Panc1 (cell line): ENCODE data around the gene BLVRA. TPM values are rescaled to one million over a fixed set of nuclear protein-coding genes. Genes with fewer than 3 reads are reported as not detected.

Experiments used
- ATAC-seq: fragments of 200-7000 bp; cut with Tn5 transposase; 2 replicates; pipeline ENCODE4 v1.9.1; 2020; ENCODE audit warnings: mild to moderate bottlenecking, moderate library complexity
- BruUV-seq: library from RNA; stranded (reverse); fragments of 400-500 nt; replicated peaks from 2 replicates; lab custom pipeline; 2021; lab: Mats Ljungman, UMichigan
- CTCF ChIA-PET: fragments of 300-600 bp; sonication (Branson Sonifier 250); formaldehyde crosslinking; loops from one replicate; lab custom pipeline; 2022; ENCODE audit warnings: antibody characterized with exemption; lab: Charles Lee
- POLR2A ChIA-PET: fragments of 300-600 bp; sonication (Branson Sonifier 250); formaldehyde crosslinking; loops from one replicate; lab custom pipeline; 2022; ENCODE audit warnings: antibody characterized with exemption; lab: Charles Lee
- DNase-seq: peaks from one replicate; pipeline ENCODE4 v3.0.0-alpha.2; 2010; ENCODE audit warnings: low read depth, low spot score
- H3K27ac ChIP-seq: 2 replicates; pipeline ENCODE4 v1.5.1; 2011; ENCODE audit warnings: mild to moderate bottlenecking, low read length, inconsistent platforms
- H3K27me3 ChIP-seq: fragments of 200-500 bp; sonication (Bioruptor generic); 2 replicates; pipeline ENCODE4 v1.6.0; 2014; ENCODE audit warnings: low read length, inconsistent platforms; ENCODE audit not compliant: control insufficient read depth, insufficient read depth
- H3K36me3 ChIP-seq: fragments of 200-500 bp; sonication (Bioruptor generic); 2 replicates; pipeline ENCODE4 v1.5.1; 2014; ENCODE audit warnings: inconsistent platforms, mild to moderate bottlenecking, low read length, moderate library complexity; ENCODE audit not compliant: control insufficient read depth, insufficient read depth
- H3K4me1 ChIP-seq: 2 replicates; pipeline ENCODE4 v1.5.1; 2011; ENCODE audit warnings: inconsistent platforms, mild to moderate bottlenecking, low read length, moderate library complexity; ENCODE audit not compliant: control insufficient read depth, insufficient read depth
- H3K4me3 ChIP-seq, 2 experiments: 2 replicates each; pipeline ENCODE4 v1.5.1; 2011 to 2012; ENCODE audit warnings: low read depth in 2 of 2, low read length in 2 of 2, mild to moderate bottlenecking in 2 of 2, inconsistent platforms in 1 of 2, moderate library complexity in 1 of 2
- H3K9me3 ChIP-seq: fragments of 200-500 bp; sonication (Bioruptor generic); 2 replicates; pipeline ENCODE4 v1.5.1; 2014; ENCODE audit warnings: low read depth, mild to moderate bottlenecking, inconsistent platforms, low read length, moderate library complexity; ENCODE audit not compliant: control insufficient read depth, insufficient read depth
- POLR2AphosphoS5 ChIP-seq: IDR thresholded peaks from 2 replicates; pipeline ENCODE4 v1.6.1; 2012; ENCODE audit warnings: mild to moderate bottlenecking, low read depth, low read length, moderate library complexity
- SIN3A ChIP-seq: IDR thresholded peaks from 2 replicates; pipeline ENCODE4 v1.6.1; 2012; ENCODE audit warnings: low read depth, mild to moderate bottlenecking, low read length, moderate library complexity, borderline replicate concordance; ENCODE audit not compliant: insufficient read depth
- TCF7L2 ChIP-seq: IDR thresholded peaks from 2 replicates; pipeline ENCODE4 v1.6.1; 2011; ENCODE audit warnings: mild to moderate bottlenecking, low read depth, low read length, inconsistent platforms
- in situ Hi-C: cut with HindIII; loops from 2 replicates; pipeline ENCODE4 v1.10.0; 2016; ENCODE audit warnings: low sequenced_read_pairs, low pct_unique_long_range_greater_than_20kb
- intact Hi-C: fragments of 100-400 bp; cut with micrococcal nuclease; formaldehyde crosslinking; loops from one replicate; pipeline ENCODE4 v1.10.0; 2022; ENCODE audit not compliant: unreplicated experiment
- total RNA-seq: library from RNA; stranded (reverse); gene quantifications from one replicate; pipeline ENCODE4 v1.2.1, GENCODE V29; 2021; ENCODE audit not compliant: unreplicated experiment
- TF ChIP-seq, protein P1 (sequence below): fragments of 450-650 bp; IDR thresholded peaks from 2 replicates; pipeline ENCODE4 v1.5.1; 2017; ENCODE audit warnings: mild to moderate bottlenecking
- TF ChIP-seq, protein P2 (sequence below), 2 experiments: IDR thresholded peaks; 2 replicates each; pipeline ENCODE4 v1.6.1; 2011 to 2012; ENCODE audit warnings: low read depth in 2 of 2, control low read depth in 1 of 2, low read length in 1 of 2, mild to moderate bottlenecking in 1 of 2, moderate library complexity in 1 of 2; ENCODE audit not compliant: insufficient read depth in 1 of 2

BLVRA gene
- total RNA-seq, 1 experiment from 2014 or later, result 85.5 TPM

DNA sequence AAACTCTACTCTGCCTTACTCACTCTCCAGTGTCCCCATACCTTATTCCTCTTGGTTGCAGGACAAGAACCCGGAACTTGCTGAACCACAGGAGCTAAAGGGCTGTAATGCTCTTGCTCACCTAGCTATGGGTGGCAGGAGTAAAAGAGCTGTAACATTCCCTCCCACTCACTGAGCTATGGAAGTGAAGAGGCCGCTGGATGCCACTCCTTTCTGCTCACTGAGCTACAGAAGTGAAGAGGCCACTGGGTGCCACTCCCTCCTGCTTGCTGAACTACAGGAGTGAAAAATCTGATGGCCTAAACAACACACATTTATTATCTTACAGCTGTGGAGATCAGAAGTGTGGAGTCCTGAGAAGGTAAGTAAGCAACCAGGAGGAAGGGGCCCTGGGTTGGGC is 93.3 kb downstream of the BLVRA start:
- ChIA-PET CTCF (no interaction called here), POLR2A (no interaction called here)
- Histone ChIP-seq H3K4me3 (no peak overlapping the region), H3K36me3 (no peaks in the 10 kb centered on the region), H3K27ac (no peak overlapping the region), H3K4me1 (no peaks in the 10 kb centered on the region), H3K9me3 (no peaks in the 10 kb centered on the region), H3K27me3 (no peaks in the 10 kb centered on the region)
- intact Hi-C loops (no loop called here), in situ Hi-C loops (no loop called here)
- DNase-seq, result no peak
- no peak for TF ChIP-seq SIN3A
- no peak for TF ChIP-seq POLR2AphosphoS5
- TF ChIP-seq, protein P1, sequence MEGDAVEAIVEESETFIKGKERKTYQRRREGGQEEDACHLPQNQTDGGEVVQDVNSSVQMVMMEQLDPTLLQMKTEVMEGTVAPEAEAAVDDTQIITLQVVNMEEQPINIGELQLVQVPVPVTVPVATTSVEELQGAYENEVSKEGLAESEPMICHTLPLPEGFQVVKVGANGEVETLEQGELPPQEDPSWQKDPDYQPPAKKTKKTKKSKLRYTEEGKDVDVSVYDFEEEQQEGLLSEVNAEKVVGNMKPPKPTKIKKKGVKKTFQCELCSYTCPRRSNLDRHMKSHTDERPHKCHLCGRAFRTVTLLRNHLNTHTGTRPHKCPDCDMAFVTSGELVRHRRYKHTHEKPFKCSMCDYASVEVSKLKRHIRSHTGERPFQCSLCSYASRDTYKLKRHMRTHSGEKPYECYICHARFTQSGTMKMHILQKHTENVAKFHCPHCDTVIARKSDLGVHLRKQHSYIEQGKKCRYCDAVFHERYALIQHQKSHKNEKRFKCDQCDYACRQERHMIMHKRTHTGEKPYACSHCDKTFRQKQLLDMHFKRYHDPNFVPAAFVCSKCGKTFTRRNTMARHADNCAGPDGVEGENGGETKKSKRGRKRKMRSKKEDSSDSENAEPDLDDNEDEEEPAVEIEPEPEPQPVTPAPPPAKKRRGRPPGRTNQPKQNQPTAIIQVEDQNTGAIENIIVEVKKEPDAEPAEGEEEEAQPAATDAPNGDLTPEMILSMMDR, result no peak
- TF ChIP-seq, protein P2, sequence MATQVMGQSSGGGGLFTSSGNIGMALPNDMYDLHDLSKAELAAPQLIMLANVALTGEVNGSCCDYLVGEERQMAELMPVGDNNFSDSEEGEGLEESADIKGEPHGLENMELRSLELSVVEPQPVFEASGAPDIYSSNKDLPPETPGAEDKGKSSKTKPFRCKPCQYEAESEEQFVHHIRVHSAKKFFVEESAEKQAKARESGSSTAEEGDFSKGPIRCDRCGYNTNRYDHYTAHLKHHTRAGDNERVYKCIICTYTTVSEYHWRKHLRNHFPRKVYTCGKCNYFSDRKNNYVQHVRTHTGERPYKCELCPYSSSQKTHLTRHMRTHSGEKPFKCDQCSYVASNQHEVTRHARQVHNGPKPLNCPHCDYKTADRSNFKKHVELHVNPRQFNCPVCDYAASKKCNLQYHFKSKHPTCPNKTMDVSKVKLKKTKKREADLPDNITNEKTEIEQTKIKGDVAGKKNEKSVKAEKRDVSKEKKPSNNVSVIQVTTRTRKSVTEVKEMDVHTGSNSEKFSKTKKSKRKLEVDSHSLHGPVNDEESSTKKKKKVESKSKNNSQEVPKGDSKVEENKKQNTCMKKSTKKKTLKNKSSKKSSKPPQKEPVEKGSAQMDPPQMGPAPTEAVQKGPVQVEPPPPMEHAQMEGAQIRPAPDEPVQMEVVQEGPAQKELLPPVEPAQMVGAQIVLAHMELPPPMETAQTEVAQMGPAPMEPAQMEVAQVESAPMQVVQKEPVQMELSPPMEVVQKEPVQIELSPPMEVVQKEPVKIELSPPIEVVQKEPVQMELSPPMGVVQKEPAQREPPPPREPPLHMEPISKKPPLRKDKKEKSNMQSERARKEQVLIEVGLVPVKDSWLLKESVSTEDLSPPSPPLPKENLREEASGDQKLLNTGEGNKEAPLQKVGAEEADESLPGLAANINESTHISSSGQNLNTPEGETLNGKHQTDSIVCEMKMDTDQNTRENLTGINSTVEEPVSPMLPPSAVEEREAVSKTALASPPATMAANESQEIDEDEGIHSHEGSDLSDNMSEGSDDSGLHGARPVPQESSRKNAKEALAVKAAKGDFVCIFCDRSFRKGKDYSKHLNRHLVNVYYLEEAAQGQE (IDR thresholded peaks at IDR 0.05; ENCODE audit: insufficient read depth in 1 of 2, low read depth in 2 of 2, low read length in 1 of 2), result no peak
- TF ChIP-seq TCF7L2, result no peak
- no TSS peak for BruUV-seq
- no peak for ATAC-seq

DNA sequence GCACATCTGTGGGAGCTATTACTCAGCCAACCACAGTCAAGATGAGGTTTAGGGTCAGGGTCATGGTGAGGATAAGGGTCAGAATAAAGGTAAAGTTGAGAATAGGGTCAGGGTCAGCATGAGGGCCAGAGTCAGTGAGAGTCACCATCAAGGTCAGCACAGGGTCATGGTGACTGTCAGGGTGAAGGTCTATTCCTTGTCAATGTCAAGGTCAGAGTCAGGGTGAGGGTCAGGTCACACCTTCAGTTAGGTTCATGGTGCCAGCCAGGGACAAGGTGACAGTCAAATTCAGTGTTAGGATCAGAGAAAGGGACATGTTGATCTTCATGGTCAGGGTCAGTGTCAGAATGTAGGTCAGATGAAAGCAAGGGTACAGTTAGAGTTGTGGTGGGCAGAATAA is 96.7 kb downstream of the BLVRA start:
- CTCF ChIA-PET, result interaction anchor here (0.7 kb wide), 1 partner anchor 79 kb away, joined by 7 read pairs; no protein-coding TSS in a partner anchor
- BruUV-seq, result no TSS peak
- no peaks in the 10 kb centered on the region for H3K9me3 ChIP-seq

More for the DNA sequence above, 96.7 kb downstream of the BLVRA start:
- POLR2A ChIA-PET, result no interaction called here
- DNase-seq (no peak), ATAC-seq (no peak)
- Histone ChIP-seq H3K4me3 (no peak overlapping the region), H3K27ac (no peak overlapping the region), H3K27me3 (no peaks in the 10 kb centered on the region), H3K36me3 (no peaks in the 10 kb centered on the region), H3K4me1 (no peaks in the 10 kb centered on the region)
- intact Hi-C loops, result no loop called here
- TF ChIP-seq, protein P2 (IDR thresholded peaks at IDR 0.05; ENCODE audit: insufficient read depth in 1 of 2, low read depth in 2 of 2, low read length in 1 of 2), result no peak
- TF ChIP-seq, protein P1, result no peak
- in situ Hi-C loops, result no loop called here
